Measurements from ENCODE around the gene IRF2.

Gene IRF2

GRCh38 chr4:184450743-184451535 is 23.4 kb downstream of the IRF2 start:
- no peak for DNase-seq (ENCODE audit: low read depth)

DNA sequence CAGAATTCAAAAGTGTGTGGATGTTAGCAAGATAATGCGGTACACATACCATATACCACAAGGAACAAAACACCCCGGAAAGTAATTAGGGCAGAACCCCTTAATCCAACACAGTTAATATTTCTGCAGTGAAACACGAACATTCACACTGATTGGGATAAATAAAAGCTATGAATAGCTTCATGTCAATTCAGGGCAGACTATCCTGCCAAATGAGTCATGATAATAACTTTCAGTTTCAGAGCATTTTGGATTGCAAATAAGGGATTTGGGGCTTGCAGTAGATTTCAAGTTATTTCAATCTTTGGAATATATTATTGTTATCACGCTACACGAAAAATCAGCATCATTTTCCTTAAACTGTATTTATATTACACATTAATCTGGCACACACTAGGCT is 24.3 kb downstream of the IRF2 start:
- no peak for DNase-seq (ENCODE audit: low read depth)

DNA sequence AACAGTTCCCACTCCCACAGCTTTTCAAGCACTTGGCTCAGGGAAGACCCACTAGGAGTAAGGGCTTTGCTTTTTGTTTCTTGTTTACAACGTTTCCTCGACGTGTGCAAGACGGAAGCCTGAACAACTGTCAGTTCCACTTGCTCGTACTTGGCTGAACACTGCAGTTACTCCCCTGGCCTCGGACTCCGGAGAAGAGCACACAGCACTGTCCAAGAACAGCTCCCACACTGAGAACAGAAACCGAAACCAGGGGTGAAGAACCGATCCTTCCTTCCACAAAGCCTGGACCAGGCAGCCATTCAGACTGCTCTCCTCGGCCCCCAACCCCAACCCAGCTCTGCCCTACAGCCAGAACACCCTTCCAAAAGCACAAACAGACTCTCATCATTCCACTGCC is 25.5 kb downstream of the IRF2 start:
- no peak for DNase-seq (ENCODE audit: low read depth)

DNA sequence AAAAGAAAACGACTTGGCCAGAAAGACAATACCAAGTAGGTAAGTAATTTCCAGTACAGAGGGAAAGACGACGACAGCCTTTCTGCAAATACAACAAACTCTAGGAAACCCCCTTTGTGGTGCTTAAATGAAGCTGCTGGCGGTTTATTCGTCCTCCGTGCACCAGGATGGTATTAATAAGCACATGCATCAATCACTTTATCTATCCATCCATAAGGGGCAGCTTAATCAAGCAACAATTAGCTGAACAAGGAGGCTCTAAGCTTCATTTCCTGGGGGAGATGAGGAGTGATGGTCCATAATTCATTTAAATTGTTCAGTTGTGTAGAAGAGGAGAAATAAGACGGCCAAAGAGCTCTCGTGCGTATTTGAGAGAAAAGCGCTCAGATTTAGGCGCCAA is 26.2 kb downstream of the IRF2 start:
- DNase-seq (ENCODE audit: low read depth), result no peak

GRCh38 chr4:184447664-184448063 is 26.7 kb downstream of the IRF2 start:
- no peak for DNase-seq (ENCODE audit: low read depth)

DNA sequence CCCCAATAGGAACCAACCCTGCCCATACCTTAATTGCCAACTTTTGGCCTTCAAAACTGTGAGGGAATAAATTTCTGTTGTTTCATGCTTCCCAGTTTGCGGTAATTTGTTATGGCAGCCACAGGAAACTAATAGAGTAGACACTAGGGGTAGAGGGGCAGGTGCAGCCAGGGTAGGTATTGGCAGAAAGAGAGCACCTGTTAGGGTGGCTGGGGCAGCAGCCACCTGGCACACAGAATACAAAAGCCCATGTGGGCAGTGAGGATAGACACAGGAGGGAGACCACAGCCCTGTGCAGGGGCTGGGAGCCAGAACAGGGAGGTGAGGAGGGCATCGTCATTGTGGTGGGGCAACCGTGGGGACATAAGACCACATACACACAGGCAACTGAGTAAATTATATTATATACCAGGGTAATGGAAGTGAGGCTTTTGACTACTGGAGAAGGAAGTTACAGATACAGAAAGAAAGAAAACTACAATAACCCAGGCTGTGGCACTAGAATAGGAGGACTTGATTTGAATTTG is 28.2 kb downstream of the IRF2 start:
- DNase-seq (ENCODE audit: low read depth), result no peak

DNA sequence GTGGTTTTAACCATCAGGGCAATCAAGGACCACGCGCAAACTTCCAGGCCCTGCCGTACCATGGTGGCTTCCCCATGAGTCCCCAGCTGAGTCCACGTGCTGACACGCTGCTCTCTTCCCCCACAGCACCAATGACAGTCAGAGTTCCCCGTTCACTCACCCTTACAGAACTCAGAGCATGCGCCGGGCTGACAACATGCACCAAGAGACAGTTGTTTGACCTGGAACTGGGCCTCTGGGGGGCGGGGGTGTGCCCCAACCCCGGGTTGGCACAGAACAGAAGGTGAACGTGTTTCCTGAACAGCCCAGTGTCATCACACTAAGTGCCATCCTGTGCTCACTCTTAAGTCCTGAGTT is 29.4 kb downstream of the IRF2 start:
- DNase-seq (ENCODE audit: low read depth), result no peak

DNA sequence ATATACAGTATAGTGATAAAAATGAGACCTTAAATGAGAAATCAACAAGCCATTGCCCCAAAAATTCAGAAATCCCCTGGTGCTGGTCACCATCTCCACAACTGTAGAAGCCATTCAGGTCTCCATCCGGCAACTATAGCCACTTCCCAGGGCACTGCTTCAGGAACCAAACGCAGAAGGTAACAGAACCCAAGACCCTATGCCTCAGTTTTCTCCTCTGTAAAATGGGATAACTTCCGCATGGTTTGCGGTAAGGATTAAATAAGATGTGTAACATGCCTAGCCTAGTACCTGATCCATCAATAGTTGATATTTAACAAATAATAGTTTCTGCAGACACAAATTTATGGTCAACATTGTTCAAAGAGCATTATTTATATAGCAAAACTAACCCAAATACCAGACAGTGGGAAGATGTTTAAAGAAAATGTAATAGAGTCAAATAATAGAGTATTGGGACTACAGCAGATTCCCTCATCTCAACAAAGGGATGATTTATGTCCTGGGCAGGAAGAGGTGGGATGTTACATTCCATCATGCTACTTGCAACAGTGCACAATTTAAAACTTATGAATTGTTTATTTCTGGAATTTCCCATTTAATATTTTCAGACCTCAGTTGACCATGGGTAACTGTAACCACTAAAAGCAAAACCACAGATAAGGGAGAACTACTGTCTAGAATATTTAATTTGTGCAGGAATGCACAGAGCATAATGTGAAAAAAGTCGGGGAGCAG is 30.0 kb downstream of the IRF2 start:
- DNase-seq (ENCODE audit: low read depth), result no peak

DNA sequence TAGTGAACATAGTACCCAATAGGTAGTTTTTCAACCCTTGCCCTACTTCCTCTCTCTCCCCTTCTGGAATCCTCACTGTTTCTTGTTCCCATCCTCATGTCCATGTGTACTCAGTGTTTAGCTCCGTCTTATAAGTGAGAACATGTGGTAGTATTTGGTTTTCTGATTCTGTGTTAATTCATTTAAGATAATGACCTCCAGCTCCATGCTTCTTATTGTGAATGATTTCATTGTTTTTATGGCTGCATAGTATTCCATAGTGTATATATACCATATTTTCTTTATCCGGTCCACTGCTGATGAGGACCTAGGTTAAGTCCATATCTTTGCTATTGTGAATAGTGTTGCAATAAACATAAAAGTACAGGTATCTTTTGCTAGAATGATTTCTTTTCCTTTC is 31.0 kb downstream of the IRF2 start:
- DNase-seq (ENCODE audit: low read depth), result no peak

- no peak for DNase-seq (ENCODE audit: low read depth)
Observed at GRCh38 chr4:184442314-184442635, 32.1 kb downstream of the IRF2 start.

- no peak for DNase-seq (ENCODE audit: low read depth)
Observed at GRCh38 chr4:184441461-184442313, 32.7 kb downstream of the IRF2 start.

GRCh38 chr4:184440595-184441358 is 33.6 kb downstream of the IRF2 start:
- DNase-seq (ENCODE audit: low read depth), result no peak

DNA sequence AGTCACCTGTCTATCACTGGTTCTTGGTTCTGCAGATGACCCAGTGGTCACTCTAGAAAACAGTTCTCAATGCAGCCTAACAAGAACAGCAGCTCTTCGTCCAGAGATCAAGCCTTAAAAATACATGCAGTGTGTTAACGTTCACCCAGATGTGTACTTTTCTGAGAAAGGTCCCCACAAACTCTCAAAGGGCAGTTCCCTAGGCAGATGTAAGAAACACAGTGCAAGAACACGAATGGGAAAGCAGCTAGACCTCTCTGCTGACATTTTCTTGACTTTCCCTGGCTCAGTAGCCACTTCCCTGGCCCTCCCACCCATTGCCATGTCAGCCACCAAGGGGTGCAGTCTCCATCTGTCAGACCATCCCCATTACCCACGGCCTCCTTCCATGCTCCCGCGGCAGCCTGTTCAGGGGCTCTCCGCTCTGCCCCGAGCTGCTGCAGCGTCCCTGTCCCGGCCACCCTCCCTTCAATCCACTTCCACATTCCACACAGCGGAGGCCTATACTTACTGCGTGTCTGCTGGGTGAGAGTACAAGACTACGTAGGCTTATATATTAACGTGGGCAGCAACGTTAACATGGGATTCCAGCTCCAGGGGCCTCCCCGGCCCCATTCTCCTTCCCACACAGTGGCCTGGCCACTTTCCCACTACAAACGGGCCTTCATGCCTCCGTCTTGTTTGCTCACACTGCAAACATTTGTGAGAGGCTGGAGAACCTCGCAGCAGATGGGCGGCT is 34.3 kb downstream of the IRF2 start:
- DNase-seq (ENCODE audit: low read depth), result no peak

GRCh38 chr4:184439386-184439785 is 35.0 kb downstream of the IRF2 start:
- no peak for DNase-seq (ENCODE audit: low read depth)

DNA sequence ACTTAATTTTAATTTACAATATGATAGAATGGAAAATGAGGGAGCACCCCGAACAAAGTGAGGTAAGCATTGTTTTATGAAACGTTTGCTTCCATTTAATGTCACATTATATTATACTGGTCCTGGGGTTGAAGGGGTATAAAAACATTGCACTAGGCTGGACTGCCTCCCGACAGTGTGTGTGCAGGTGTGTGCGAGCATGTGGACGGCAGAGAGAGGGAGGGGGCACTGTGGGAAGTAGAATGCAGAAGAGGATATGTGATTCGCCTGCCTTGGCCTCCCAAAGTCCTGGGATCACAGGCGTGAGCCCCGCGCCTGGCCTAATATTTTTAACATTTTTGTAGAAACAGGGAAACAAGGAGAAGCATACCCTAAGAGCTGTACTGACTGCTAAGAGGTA is 36.0 kb downstream of the IRF2 start:
- DNase-seq (ENCODE audit: low read depth), result no peak

DNA sequence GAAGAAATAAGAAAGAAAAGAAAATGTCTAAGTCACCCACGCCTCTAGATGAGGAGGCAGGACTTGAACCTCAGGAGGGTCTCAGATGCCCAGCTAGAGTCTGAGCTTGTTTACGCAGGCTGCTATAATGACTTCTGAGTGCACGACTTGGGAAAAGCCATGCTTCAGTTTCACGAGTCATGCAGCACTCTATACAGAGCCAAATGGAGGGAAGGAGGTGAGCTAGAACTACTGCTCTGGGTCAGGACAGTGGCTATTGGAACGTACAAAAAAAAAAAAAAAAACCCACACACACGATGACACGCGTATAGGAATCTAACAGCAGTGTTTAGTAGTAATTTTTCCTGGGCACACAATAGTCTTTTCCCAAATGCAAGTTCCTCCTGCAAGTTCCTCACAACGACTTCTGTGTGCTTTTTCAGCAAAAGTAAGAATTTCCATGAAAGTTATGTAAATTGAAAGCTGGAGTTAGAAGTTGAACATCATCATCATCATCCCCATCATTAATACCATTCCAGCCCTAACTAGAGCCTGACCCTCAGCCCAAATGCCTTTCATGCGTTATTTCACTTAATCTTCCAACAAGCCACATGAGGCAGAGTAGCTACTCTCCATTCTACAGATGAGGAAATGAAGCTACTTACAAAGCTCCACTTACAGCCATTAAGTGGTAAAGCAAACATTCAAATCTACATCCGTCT is 36.6 kb downstream of the IRF2 start:
- no peak for DNase-seq (ENCODE audit: low read depth)

GRCh38 chr4:184434501-184435066 is 39.8 kb downstream of the IRF2 start:
- DNase-seq (ENCODE audit: low read depth), result no peak

DNA sequence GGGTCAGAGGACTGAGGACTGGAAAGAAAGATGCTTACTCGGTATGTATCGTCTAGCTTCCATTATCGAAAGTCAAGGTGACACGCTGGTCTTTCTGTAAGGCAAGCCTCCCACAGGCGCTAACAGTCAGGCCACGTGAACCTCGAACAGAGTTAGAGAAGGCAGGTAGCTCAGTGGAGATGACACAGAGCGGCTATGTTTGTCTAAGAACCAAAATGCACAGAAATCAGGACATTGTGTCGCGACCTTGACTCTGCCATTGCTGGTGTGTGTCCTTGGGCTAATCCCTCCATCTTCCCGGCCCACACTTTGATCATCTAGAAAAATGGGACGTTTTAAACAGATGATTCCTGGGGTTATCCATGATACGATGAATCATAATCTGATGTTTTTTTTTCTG is 40.3 kb downstream of the IRF2 start:
- no peak for DNase-seq (ENCODE audit: low read depth)

DNA sequence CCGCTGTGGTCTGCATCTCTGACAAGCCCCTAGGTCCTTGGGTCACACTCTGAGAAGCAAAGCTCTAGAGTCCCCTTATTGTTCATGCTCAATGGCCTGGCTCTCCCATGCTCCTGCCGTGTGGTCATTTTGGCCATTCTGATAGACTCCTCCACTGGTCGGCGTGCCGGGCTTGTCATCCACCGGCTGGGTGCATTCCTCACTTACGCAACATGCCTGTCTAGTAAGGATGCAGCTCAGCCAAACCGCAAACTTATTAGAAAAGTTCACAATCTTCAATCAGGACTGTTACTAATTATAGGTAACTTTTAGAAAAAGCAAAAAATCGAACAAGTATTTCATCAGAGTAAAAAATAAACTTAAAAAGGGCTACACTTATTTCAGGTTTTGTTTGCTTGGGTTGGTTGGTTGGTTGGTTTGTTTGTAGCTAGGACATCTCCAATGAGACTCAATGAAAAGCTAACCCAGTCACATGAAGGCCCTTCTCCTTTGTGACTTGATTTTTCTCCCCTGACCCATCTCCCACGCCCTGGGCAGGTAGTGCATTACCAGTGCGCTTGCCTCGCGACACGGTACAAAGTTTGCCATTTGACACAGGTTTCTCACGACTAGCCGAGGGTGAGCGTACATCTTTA is 41.0 kb downstream of the IRF2 start:
- no peak for DNase-seq (ENCODE audit: low read depth)

All from stimulated activated CD8-positive, alpha-beta memory T cell treated with anti-CD3 and anti-CD28 coated beads, Interleukin-4, amount 100 ng/mL, for 24 hours (primary cell).